Kidney tubule cell (primary cell): ENCODE results near the gene MCOLN3.
"Not testable (repeated sequence)": the region's sequence is repeated elsewhere in the genome, so short reads cannot be mapped to it uniquely, and the experiment has no call there.

Experiments
- DNase-seq: peaks from one replicate; pipeline ENCODE4 v3.0.0-alpha.2; 2018; ENCODE audit warnings: low spot score

MCOLN3 gene

DNA sequence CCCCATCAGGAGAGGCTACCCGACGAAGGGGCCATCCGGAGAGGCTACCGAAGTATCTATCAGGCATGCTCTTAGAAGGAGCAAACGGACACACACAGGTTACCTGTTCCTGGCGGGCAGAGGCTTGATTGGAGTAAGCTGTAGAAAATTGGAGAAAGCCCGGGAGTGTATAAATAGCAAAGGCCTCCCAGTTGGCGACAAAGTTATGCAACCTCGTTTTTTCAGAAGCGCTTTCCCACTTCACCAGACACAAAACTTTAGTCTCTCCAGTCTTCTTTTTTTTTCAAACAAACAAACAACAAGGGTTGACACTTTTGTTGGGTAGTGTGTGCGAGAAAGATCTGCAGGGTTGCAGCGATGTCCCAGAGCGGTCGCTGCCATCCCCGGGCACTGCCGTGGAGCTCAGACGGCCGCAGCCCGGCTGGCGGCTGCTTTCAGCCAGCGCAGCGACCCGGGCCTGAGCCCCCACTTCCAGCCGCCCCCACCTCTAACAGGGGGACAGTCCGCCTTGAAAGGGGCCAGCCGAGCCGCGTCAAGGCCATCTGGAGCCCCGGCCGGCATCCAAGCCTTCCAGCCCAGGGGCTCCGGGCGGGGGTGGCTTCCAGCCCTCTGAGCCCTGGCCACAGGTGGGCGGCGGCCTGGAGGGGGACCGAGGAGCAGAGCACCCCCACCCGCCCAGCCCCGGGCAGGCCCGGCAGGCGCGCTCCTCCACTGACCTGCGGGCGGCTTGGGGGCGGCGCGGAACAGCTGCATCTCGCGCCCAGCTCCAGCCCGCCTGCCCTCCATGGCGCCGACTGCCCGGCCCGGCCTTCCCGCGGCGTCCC lies 616 bp downstream of the MCOLN3 start:
- peak; percentile 13 for DNase-seq

DNA sequence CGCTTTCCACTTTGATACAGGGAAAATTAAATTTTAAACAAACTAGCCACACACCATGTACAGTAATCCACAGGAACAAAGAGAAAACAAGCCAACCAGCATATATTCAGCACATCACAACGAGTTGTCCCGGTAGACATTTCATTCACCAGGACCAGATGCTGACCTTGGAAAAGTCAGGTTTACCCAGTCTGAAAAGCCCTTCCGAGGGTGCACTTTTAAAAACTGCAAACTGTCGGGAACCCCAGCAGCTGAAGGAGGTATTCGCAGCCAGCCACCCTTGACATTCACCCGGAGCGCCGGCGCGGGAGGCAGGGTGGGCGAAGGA lies 1.2 kb downstream of the MCOLN3 start:
- no peak for DNase-seq

DNA sequence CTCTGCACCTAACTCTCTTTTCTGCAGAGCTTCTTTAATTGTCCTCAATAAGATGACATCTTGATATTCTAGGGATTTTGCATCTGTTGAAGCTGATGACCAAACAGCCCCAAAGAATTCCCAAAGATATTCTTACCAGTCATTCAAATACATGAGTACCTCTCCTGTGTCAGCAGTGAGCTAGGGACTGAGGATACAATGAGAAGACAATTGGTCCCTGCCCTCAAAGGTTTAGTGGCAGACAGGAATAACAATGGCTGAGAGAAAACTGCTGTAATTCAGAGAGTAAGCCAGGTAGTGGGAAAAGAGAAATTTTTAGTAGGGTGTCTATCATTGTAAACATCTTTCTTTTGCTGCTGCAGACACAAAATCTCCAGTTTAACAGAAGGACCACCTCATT lies 5.9 kb downstream of the MCOLN3 start:
- no peak for DNase-seq

DNA sequence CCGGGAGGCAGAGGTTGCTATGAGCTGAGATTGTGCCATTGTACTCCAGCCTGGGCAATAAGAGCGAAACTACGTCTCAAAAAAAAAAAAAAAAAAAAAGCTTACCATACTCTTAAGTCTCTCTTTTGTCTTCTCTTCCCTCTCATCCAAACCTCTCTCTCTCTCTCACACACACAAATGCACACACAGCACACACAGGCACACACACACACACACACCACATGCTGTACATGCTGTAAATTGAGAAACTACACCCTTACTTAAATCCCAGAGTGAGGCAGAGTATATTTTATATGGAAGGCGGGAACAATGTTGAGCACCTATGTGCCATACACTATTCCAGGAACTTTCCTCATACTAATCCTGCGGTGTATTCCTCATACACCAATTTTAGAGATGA lies 6.5 kb downstream of the MCOLN3 start:
- no peak for DNase-seq

DNA sequence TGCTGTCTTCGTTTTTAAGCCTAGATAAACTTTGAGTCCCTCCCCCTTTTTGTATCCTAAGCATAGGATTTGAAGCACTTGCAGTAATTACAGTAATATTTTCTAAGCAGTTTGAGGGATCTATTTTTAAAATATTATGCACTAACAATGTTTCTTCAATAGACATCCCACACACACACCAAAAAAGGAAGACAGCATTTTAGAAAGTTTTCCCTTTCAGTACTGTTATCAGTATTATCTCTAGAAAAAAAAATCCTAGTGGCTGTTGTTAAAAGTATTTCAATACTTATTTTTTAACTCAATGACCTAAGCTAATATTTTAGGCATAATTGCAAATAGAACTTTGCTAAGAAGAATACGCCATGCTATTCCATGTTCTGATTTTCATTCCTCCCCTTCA lies 15.1 kb downstream of the MCOLN3 start:
- DNase-seq, result no peak

DNA sequence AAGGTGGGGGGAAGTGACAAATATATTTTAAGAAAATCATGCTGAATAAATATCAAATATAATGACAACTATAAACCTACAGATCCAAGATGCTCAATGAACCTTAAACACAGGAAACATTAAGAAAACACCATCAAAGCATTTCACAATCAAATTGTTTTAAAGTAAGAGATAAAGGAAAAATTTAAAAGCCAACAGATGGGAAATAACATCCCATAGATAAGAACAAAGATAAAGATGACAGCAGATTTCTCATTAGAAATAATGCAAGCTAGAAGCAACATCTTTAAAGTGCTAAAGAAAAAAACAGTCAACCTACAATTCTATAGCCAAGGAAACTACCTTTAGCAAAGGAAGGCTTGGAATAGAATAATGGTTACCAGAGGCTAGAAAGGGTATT lies 17.8 kb downstream of the MCOLN3 start:
- DNase-seq, result no peak

DNA sequence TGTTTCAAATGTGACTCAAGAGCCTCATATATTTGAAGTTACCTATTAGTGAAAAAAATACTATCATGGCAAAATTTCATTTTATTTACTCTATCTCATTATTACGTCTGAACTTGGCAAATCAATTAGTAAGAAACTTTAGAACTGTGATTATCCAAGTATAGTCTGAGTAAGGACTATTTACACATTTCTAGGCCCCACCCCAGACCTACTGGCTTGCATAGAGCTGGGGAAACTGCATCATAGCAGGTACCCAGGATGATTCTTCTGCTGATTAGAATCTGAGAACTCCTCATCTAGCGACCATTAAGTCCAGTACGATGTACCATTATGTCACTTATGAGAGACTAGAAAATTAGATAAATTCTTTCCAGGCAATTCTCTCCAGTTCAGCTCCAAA lies 20.1 kb downstream of the MCOLN3 start:
- no peak for DNase-seq

DNA sequence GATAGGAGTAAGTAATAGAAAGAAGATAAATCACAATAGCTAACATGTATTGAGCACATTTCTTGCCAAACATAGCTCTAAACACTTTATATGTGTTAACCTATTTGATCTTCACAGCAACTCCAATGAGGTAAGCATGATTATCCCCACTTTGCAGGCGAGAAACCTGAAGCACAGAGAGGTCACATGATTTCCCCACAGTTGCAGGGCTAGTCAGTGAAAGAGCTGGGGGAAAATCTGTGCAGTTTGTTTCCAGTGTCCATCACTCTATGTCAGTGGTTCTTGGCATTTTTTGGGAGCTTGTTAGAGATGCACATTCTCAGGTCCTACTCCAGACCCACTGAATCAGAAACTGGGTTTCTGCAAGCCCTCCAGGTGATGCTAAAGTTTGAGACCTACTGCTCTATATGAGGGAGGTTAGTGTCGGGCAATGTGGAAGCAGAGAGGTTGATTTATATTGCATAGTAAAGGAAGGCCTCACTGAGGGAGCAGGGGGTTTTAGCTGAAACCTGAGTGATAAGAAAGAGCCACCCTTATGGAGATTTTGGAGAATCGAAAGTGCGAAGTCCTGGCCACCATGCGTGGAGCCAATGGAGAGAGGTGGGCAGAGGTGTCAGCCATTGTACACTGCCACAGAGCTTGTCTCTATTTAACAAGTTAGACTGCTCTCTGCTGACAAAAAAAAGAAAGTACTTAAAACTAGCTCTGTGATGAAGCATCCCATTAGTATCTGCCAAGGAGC lies 20.9 kb downstream of the MCOLN3 start:
- DNase-seq, result no peak

DNA sequence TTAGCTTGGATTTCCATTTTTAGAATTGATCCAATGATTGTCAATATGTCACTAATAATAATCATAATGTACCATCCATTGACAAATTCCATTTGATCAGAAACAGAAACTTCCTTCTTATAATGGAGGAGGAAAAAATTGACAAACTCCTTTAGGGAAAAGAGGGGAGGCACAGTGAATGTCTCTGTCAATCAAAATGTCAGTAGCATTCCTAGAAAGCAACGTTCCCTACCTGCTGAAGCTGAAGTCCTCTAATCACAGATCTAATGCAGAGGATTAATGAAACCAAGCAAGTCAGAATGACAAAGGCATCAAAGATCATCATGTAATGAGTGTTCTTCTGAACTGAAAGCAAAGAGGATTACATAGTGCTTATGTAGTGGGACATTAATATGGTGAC lies 22.4 kb downstream of the MCOLN3 start:
- DNase-seq, result no peak

DNA sequence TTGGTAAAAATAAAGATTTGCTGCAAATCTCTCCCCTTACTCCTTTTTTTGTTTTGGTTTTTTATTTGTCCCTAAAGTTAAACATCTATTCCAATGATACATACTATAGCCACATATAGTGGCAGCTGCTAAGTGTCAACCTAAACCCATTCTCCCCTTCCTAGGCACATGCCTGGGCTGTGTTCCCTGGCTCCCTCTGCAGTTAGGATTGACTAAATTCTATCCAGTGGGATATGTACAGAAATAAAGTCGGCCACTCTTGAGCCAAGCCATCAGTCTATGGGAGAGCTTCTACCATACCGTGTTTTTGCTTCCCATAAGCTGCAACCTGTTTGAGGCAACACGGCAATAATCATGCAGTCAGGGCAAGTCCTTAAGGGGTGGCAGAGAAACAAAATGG lies 23.6 kb downstream of the MCOLN3 start:
- DNase-seq, result no peak

DNA sequence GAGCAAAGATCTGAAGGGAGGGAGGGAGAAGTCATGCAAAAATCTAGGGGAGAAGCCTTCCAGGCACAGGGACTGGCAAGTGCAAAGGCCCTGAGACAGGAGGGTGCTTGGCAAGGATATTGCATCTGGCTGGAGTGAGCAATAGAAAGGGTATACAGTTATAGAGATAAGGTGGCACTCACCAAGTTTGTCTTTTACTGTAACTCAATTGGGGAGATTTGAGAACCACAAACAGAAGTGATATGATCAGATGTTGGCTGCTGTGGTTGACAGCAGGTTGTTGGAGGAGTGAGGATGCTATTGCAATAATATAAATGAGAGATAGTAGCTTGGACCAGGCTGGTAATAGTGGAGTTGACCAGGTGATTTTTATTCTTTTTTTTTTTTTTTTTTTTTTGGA lies 25.6 kb downstream of the MCOLN3 start:
- no peak for DNase-seq

DNA sequence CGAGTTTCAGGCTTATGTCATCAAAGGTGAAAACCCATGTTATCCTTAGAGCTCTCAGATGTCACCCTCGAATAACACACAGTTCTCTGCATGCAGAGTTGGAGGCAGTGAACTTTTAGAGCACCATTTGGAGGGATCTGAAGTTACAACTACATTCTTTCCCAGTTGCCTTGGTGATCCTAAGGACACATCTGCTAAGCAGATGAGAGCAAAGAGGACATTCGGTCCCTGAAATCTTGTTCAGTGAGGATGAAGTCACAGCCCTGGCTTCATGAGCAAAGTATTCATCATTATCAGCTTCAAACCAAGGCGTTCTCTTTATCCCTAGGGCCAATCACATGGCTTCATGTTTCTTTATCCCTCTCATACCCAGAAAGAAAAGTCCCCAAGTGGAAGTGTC lies 28.3 kb downstream of the MCOLN3 start:
- DNase-seq, result no peak

DNA sequence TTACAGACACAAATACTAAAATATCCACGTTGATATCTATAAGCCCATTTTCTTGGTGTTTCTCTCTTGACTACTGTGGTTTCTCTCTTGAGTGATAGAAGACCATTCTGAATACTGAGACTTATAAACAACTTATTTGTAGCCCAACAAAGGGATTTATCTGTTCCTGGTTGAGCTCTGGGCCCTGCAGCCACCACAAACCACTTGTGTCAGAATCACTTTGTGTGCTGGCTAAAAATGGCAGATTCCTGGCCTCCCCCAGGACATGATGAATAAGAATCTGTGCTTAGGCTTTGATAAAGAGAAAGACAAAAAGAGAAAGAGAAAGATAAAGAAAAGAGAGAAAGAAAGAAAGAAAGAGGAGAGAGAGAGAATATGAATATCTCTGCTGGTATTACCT lies 32.5 kb downstream of the MCOLN3 start:
- no peak for DNase-seq

DNA sequence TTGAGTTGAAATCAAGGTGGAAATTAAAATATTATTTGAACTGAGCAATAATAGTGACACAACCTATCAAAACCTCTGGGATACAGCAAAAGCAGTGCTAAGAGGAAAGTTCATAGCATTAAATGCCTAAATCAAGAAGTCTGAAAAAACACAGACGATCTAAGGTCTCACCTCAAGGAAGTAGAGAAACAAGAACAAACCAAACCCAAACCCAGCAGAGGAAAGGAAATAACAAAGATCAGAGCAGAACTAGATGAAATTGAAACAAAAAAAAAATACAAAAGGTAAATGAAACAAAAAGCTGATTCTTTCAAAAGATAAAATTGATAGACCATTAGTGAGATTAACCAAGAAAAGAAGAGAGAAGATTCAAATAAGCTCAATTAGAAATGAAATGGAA lies 42.7 kb downstream of the MCOLN3 start:
- not testable (repeated sequence) for DNase-seq

DNA sequence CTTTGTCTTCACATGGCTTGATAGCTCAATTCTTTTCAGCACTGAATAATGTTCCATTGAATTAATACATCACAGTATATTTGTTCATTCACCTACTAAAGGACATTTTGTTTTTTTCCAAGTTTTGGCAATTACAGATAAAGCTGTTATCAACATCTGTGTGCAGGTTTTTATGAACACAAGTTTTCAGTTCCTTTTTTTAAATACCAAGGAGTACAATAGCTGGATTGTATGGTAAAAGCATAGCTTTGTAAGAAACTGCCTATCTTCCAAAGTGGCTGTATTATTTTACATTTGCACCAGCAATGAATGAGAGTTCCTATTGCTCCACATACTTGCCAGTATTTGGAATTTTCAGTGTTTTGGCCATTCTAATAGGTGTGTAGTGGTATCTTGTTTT lies 46.6 kb downstream of the MCOLN3 start:
- no peak for DNase-seq

DNA sequence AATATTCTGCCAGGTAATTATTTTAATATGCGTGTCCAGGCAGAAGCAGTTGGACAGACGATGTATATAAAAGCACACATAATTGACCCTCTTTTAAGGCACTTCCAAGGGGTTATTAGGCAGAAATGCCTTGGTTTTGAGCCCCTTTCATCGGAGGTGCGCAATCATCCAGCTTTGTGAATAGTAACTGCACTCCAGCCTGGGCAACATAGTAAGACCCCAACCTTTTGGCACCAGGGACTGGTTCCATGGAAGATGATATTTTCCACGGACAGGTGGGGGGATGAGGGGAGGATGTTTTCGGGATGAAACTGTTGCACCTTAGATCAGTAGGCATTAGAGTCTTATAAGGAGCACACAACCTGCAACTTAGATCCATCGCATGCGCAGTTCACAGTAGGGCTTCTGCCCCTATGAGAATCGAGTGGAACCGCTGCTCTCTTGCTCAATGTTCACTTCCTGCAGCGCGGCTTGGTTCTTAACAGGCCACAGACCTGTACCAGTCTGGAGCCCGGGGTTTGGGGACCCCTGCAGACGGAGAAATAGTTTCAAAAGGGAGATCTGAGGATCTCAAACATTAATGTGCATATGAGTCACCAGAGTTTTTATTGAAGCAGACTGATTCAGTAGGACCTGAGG lies 49.5 kb downstream of the MCOLN3 start:
- no peak for DNase-seq

DNA sequence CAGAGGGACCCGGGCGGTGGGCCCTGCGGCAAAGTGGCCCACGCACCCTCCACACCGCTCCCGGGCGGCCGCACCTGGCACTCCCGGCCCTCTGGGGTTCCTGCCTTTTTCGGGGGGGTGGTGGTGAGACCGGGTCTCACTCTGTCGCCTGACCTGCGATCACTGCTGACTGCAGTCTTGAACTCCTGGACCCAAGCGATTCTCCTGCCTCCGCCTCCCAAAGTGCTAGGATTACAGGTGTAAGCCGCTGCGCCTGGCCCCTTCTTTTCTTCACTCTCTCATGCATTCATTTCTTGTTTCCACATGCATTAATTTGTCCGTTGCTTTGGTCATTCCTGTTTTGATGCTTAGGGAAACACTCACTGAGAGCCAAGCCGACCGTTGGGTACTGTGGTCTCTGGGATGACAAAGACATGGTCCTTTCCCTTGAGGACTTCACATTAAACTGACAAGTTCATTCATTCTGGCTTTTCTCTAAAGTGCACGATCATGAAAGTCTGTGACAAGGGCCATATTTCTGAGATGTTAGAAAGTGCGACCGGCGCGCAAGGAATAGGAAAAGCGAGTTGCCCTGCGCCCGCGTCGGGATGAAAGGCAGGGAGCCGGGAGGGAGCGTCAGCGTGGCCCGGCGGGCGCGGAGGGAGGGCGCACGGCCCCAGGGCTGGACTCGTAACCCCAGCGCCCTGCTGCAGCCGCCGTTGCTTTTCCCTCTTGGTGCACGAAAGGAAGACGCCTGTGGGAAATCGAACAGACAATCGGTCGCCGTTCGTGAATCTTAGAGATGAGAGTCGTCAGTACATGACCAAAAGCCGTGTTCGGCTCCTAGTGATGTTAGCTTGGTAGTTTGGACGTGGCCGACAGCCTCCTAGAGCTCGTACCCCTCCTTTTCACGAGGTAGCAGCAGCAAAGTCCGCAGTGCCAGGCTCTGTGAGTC lies 50.4 kb downstream of the MCOLN3 start:
- peak; percentile 10 for DNase-seq

DNA sequence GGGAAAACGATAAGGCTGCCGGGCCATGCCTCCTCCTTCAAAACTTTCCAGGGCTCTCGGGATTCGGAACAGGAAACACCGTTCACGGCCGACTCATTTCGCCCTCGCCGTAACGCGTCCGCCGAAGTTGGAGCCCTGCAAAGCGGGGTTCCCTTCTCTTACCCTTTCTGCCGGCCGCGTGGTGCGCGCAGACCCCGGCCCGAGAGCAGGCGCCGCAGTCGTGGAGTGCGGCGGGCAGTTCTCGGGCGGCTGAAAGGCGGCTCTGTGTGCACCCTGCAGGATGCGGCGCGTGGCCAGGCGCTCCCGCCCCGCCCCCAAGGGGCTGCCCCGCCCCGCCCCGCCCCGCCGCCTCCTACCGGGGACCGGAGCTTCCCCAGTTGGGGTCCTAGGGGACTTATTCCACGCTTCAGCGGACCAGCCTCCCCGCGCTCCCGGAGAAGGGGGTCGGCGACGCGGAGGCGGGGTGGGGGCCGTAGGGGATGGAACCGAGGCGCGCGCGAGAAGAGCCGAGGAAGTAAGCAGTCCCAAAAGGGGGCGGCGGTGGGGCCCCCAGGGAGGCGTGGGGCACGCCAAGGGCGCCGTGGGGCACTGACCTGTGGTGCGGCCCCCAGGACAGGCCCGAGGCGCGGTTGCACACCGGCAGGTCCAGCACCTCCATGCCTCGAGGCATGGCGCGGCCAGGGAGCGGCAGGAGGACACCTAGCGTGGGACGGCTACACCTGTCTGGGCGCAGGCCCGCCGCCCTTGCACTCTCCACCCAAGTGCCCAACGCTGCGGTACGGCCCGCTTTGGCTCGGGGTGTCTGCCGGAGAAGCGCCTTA lies 51.2 kb downstream of the MCOLN3 start, which contains the start of gene MCOLN2:
Gene MCOLN2 (minus strand): TSS at position 268 of the 821 bp plus-strand sequence. CDS start 241 bp downstream, at position 27.
- peak; percentile 25 for DNase-seq

DNA sequence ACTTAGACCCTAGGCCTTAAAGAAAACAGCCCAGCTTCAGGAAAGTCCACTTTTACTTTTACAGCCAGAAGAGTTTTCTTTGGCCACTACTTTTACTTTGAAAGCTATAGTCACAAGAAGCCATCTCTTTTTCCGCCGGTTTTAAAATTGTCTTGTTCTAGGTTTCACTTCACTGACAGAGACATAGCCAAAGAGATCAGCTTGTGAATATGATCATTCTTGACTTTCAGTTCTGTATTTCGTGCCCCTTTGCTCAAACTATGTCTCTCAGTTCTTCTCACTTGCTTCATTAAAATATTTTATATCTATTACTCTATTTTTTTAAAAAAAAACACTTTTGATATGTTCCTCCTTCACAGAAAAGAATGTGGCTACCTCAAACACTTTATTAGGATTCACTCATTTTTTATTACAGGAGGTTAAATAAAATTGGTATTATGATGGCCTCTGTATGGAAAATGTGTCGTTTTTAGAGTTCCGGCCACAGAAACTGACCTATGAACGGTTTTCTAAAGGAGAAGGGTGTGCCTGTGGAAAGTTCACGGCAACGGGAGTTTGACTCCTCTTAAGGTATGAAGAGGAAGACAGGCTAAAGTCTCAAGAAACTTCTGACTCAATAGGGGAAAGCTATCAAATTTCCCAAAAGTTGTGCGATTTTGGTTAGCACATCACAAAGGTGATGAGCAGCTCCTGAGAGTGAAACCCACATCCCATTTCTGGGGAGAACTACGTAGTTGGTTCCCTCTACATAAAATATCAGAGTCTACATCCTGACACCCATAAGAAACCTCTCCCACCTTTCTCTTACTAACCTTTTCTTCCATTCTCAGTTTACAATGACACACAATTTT lies 52.6 kb downstream of the MCOLN3 start:
- DNase-seq, result no peak
